HepG2 (cell line): ENCODE measurements around the gene TPM2. TPM values are rescaled to one million over a fixed set of nuclear protein-coding genes. Genes with fewer than 3 reads are reported as not detected.

ENCODE experiments used
- ADNP ChIP-seq: sonication (generic); formaldehyde crosslinking; IDR thresholded peaks from 2 replicates; pipeline ENCODE4 v1.4.0; 2020; ENCODE audit warnings: missing genetic modification reagents
- ARNT2 ChIP-seq: sonication (generic); formaldehyde crosslinking; IDR thresholded peaks from 2 replicates; pipeline ENCODE4 v1.8.0; 2022; ENCODE audit warnings: mild to moderate bottlenecking, low read depth, missing genetic modification reagents, moderate library complexity
- ARNTL ChIP-seq: sonication (generic); formaldehyde crosslinking; IDR thresholded peaks from 2 replicates; pipeline ENCODE4 v1.4.0; 2020; ENCODE audit warnings: mild to moderate bottlenecking, missing genetic modification reagents
- CEBPG ChIP-seq: IDR thresholded peaks from 2 replicates; pipeline ENCODE4 v1.6.1; 2016
- ERF ChIP-seq: IDR thresholded peaks from 2 replicates; pipeline ENCODE4 v1.6.1; 2018; ENCODE audit warnings: missing biosample characterization, missing genetic modification reagents
- FOXK2 ChIP-seq: fragments of 450-650 bp; IDR thresholded peaks from 2 replicates; pipeline ENCODE4 v1.6.1; 2016
- HMGXB3 ChIP-seq: sonication (generic); formaldehyde crosslinking; IDR thresholded peaks from 2 replicates; pipeline ENCODE4 v1.4.0; 2020; ENCODE audit warnings: missing genetic modification reagents, borderline replicate concordance
- HNRNPH1 ChIP-seq: fragments of 200-400 bp; formaldehyde crosslinking; optimal IDR thresholded peaks from 2 replicates; pipeline ENCODE3; 2017; ENCODE audit warnings: mild to moderate bottlenecking, low read depth, low read length
- ISL2 ChIP-seq: sonication (generic); formaldehyde crosslinking; IDR thresholded peaks from 2 replicates; pipeline ENCODE4 v1.5.0; 2020; ENCODE audit warnings: missing genetic modification reagents
- NFE2L1 ChIP-seq: sonication (generic); formaldehyde crosslinking; IDR thresholded peaks from 2 replicates; pipeline ENCODE4 v1.4.0; 2020; ENCODE audit warnings: missing genetic modification reagents, mild to moderate bottlenecking, borderline replicate concordance
- NR3C1 ChIP-seq: sonication (generic); formaldehyde crosslinking; IDR thresholded peaks from 2 replicates; pipeline ENCODE4 v1.4.0; 2020; ENCODE audit warnings: missing genetic modification reagents
- PTBP1 ChIP-seq: fragments of 200-400 bp; formaldehyde crosslinking; IDR thresholded peaks from 2 replicates; pipeline ENCODE4 v1.6.1; 2018; ENCODE audit warnings: low read length, low read depth; ENCODE audit not compliant: poor library complexity, severe bottlenecking
- RARA ChIP-seq: IDR thresholded peaks from 2 replicates; pipeline ENCODE4 v1.6.1; 2016; ENCODE audit warnings: missing genetic modification reagents, missing compliant biosample characterization
- RBAK ChIP-seq: sonication (generic); formaldehyde crosslinking; IDR thresholded peaks from 2 replicates; pipeline ENCODE4 v1.5.1; 2020; ENCODE audit warnings: mild to moderate bottlenecking, missing genetic modification reagents
- RORA ChIP-seq: sonication (generic); formaldehyde crosslinking; IDR thresholded peaks from 2 replicates; pipeline ENCODE4 v1.5.0; 2020; ENCODE audit warnings: mild to moderate bottlenecking, missing genetic modification reagents, moderate library complexity
- SUZ12 ChIP-seq: fragments of 150-350 bp; IDR thresholded peaks from 2 replicates; pipeline ENCODE4 v1.6.1; 2014; ENCODE audit warnings: low read depth, low read length
- ZFY ChIP-seq: sonication (generic); formaldehyde crosslinking; IDR thresholded peaks from 2 replicates; pipeline ENCODE4 v1.4.0; 2020; ENCODE audit warnings: missing genetic modification reagents
- ZMAT3 ChIP-seq: sonication (generic); formaldehyde crosslinking; conservative IDR thresholded peaks from 2 replicates; pipeline ENCODE4 v1.7.0; 2021; ENCODE audit warnings: missing genetic modification reagents
- ZNF251 ChIP-seq: sonication (generic); formaldehyde crosslinking; IDR thresholded peaks from 2 replicates; pipeline ENCODE4 v1.9.0; 2021; ENCODE audit warnings: mild to moderate bottlenecking, missing genetic modification reagents
- ZNF503 ChIP-seq: sonication (generic); formaldehyde crosslinking; IDR thresholded peaks from 2 replicates; pipeline ENCODE4 v1.4.0; 2020; ENCODE audit warnings: missing genetic modification reagents
- ZNF549 ChIP-seq: sonication (generic); formaldehyde crosslinking; IDR thresholded peaks from 2 replicates; pipeline ENCODE4 v1.5.0; 2020; ENCODE audit warnings: missing genetic modification reagents
- ZNF562 ChIP-seq: sonication (generic); formaldehyde crosslinking; IDR thresholded peaks from 2 replicates; pipeline ENCODE4 v1.8.0; 2022; ENCODE audit warnings: missing genetic modification reagents, borderline replicate concordance
- ZNF607 ChIP-seq: sonication (generic); formaldehyde crosslinking; IDR thresholded peaks from 2 replicates; pipeline ENCODE4 v1.5.1; 2020; ENCODE audit warnings: missing genetic modification reagents, mild to moderate bottlenecking, borderline replicate concordance
- ZNF740 ChIP-seq: sonication (generic); formaldehyde crosslinking; IDR thresholded peaks from 2 replicates; pipeline ENCODE4 v1.4.0; 2020; ENCODE audit warnings: missing genetic modification reagents
- ZNF761 ChIP-seq: sonication (generic); formaldehyde crosslinking; conservative IDR thresholded peaks from 2 replicates; pipeline ENCODE4 v1.4.0; 2020; ENCODE audit warnings: mild to moderate bottlenecking, missing genetic modification reagents
- polyA plus RNA-seq, 8 experiments: library from polyadenylated mRNA; depleted of rRNA in 3 of 8; stranded (reverse) in 7 of 8; unstranded in 1 of 8; fragments of >200 nt; fragmentation: Illumina TruSeq in 4 of 8; extraction: Trizol in 4 of 8; gene quantifications; 2 replicates each; pipeline versions ENCODE4 v1.2.1 to v1.2.3, GENCODE V29; 2011 to 2016; ENCODE audit warnings: low read depth in 4 of 8, missing spikeins in 1 of 8, mixed read lengths in 1 of 8; ENCODE audit not compliant: insufficient read depth in 1 of 8
- total RNA-seq, 5 experiments: library from RNA; depleted of rRNA; stranded (reverse); fragments of >200 nt; fragmentation: Illumina TruSeq; extraction: Trizol; gene quantifications; 2 replicates each; pipeline ENCODE4 v1.2.3, GENCODE V29; 2016; ENCODE audit warnings: low read depth in 1 of 5

The TPM2 gene
- total and polyA plus RNA-seq, 2 of the 13 experiments (the other 11 are each of a cell fraction or from before 2014, with no cell fraction given) = 3.1 to 10.7 TPM

- TF ChIP-seq HMGXB3 (no peak), CEBPG (CRISPR knock-in tag) (peak; percentile 11; the same call in 1 of the 2 replicates), SUZ12 (no peak), HNRNPH1 (no peak), ARNTL (0 out of 2 replicates have a peak, but pooled peaks have one; percentile 46), ZNF251 (CRISPR knock-in tag) (no peak), RARA (CRISPR knock-in tag) (peak; percentile 22; the same call in 1 of the 2 replicates), ZNF761 (CRISPR knock-in tag) (peak; percentile 74; the same call in 1 of the 2 replicates), ZNF562 (CRISPR knock-in tag) (peak; percentile 90), ADNP (peak; percentile 15; the same call in 1 of the 2 replicates), ERF (peak; percentile 92; the same call in 1 of the 2 replicates), ZNF503 (CRISPR knock-in tag) (peak; percentile 18; the same call in 1 of the 2 replicates), ZNF740 (CRISPR knock-in tag) (peak; percentile 34; the same call in 1 of the 2 replicates), RORA (CRISPR knock-in tag) (no peak), RBAK (CRISPR knock-in tag) (no peak), ZMAT3 (CRISPR knock-in tag) (0 out of 2 replicates have a peak, but pooled peaks have one; percentile 48), FOXK2 (no peak), ZNF607 (CRISPR knock-in tag) (peak; percentile 92; the same call in 1 of the 2 replicates), NFE2L1 (CRISPR knock-in tag) (no peak), ZNF549 (CRISPR knock-in tag) (0 out of 2 replicates have a peak, but pooled peaks have one; percentile 28), PTBP1 (no peak), ISL2 (CRISPR knock-in tag) (peak; percentile 64), ZFY (CRISPR knock-in tag) (peak; percentile 67), NR3C1 (CRISPR knock-in tag) (no peak), ARNT2 (CRISPR knock-in tag) (peak; percentile 99)
Observed at GRCh38 chr9:35664531-35665470, 24.9 kb downstream of the TPM2 start, which contains the start of gene ARHGEF39 (continued).
